ENCODE measurements around the gene MYO5C. TPM values are rescaled to one million over a fixed set of nuclear protein-coding genes. Genes with fewer than 3 reads are reported as not detected.

Gene MYO5C
- total RNA-seq, 1 experiment from 2014 or later = 0.43 TPM

- Histone ChIP-seq H3K27ac (ENCODE audit: low read depth, low read length, poor library complexity, severe bottlenecking) (no peak overlapping the region), H3K9me3 (ENCODE audit: low read depth, low read length, poor library complexity, severe bottlenecking) (no peaks in the 10 kb centered on the region), H3K4me3 (ENCODE audit: low read depth, low read length, poor library complexity, severe bottlenecking) (no peak overlapping the region), H3K4me1 (ENCODE audit: insufficient read depth, low read length, poor library complexity, severe bottlenecking) (no peaks in the 10 kb centered on the region), H3K27me3 (replicated peaks; ENCODE audit: insufficient read depth, low read depth, low read length, poor library complexity) (no peaks in the 10 kb centered on the region), H3K36me3 (ENCODE audit: insufficient read depth, low read length, poor library complexity, severe bottlenecking) (no peaks in the 10 kb centered on the region)
- no peak for TF ChIP-seq EZH2 (IDR thresholded peaks at IDR 0.05; ENCODE audit: borderline replicate concordance, low read depth, low read length, poor library complexity, severe bottlenecking)
- no peak for TF ChIP-seq CTCF (conservative IDR thresholded peaks at IDR 0.05; ENCODE audit: low read depth, low read length)
- no TSS peak for BruUV-seq (replicated peaks)
- POLR2A ChIA-PET (ENCODE audit: low non-redundant PET) = no interaction called here
- no peak for DNase-seq (ENCODE audit: low spot score)
- CTCF ChIA-PET = no interaction called here
- intact Hi-C loops (cut with micrococcal nuclease; ENCODE audit: unreplicated experiment) = no loop called here
Observed at GRCh38 chr15:52309154-52309548, 13.5 kb upstream of the MYO5C start.

- no peak overlapping the region for H3K4me3 ChIP-seq (ENCODE audit: low read depth, low read length, poor library complexity, severe bottlenecking)
- ChIA-PET POLR2A (ENCODE audit: low non-redundant PET) (no interaction called here), CTCF (no interaction called here)
- no peak overlapping the region for H3K27ac ChIP-seq (ENCODE audit: low read depth, low read length, poor library complexity, severe bottlenecking)
- H3K36me3 ChIP-seq (ENCODE audit: insufficient read depth, low read length, poor library complexity, severe bottlenecking) = no peaks in the 10 kb centered on the region
- H3K9me3 ChIP-seq (ENCODE audit: low read depth, low read length, poor library complexity, severe bottlenecking) = no peaks in the 10 kb centered on the region
- BruUV-seq (replicated peaks) = no TSS peak
- intact Hi-C loops (cut with micrococcal nuclease; ENCODE audit: unreplicated experiment) = no loop called here
- H3K4me1 ChIP-seq (ENCODE audit: insufficient read depth, low read length, poor library complexity, severe bottlenecking) = no peaks in the 10 kb centered on the region
- TF ChIP-seq EZH2 (IDR thresholded peaks at IDR 0.05; ENCODE audit: borderline replicate concordance, low read depth, low read length, poor library complexity, severe bottlenecking) = no peak
- TF ChIP-seq CTCF (conservative IDR thresholded peaks at IDR 0.05; ENCODE audit: low read depth, low read length) = no peak
- DNase-seq (ENCODE audit: low spot score) = no peak
- no peaks in the 10 kb centered on the region for H3K27me3 ChIP-seq (replicated peaks; ENCODE audit: insufficient read depth, low read depth, low read length, poor library complexity)
Observed at GRCh38 chr15:52308446-52309153, 13.0 kb upstream of the MYO5C start.

GRCh38 chr15:52307847-52308246 lies 12.2 kb upstream of the MYO5C start:
- no peaks in the 10 kb centered on the region for H3K27me3 ChIP-seq (replicated peaks; ENCODE audit: insufficient read depth, low read depth, low read length, poor library complexity)
- no peaks in the 10 kb centered on the region for H3K4me1 ChIP-seq (ENCODE audit: insufficient read depth, low read length, poor library complexity, severe bottlenecking)
- no peaks in the 10 kb centered on the region for H3K9me3 ChIP-seq (ENCODE audit: low read depth, low read length, poor library complexity, severe bottlenecking)
- ChIA-PET POLR2A (ENCODE audit: low non-redundant PET) (no interaction called here), CTCF (no interaction called here)
- no peak for DNase-seq (ENCODE audit: low spot score)
- TF ChIP-seq EZH2 (IDR thresholded peaks at IDR 0.05; ENCODE audit: borderline replicate concordance, low read depth, low read length, poor library complexity, severe bottlenecking) = no peak
- no peak overlapping the region for H3K27ac ChIP-seq (ENCODE audit: low read depth, low read length, poor library complexity, severe bottlenecking)
- no TSS peak for BruUV-seq (replicated peaks)
- no peak overlapping the region for H3K4me3 ChIP-seq (ENCODE audit: low read depth, low read length, poor library complexity, severe bottlenecking)
- H3K36me3 ChIP-seq (ENCODE audit: insufficient read depth, low read length, poor library complexity, severe bottlenecking) = no peaks in the 10 kb centered on the region
- intact Hi-C loops (cut with micrococcal nuclease; ENCODE audit: unreplicated experiment) = no loop called here

GRCh38 chr15:52306270-52306669 lies 10.7 kb upstream of the MYO5C start:
- Histone ChIP-seq H3K9me3 (ENCODE audit: low read depth, low read length, poor library complexity, severe bottlenecking) (no peaks in the 10 kb centered on the region), H3K4me1 (ENCODE audit: insufficient read depth, low read length, poor library complexity, severe bottlenecking) (no peaks in the 10 kb centered on the region), H3K27ac (ENCODE audit: low read depth, low read length, poor library complexity, severe bottlenecking) (no peak overlapping the region), H3K27me3 (replicated peaks; ENCODE audit: insufficient read depth, low read depth, low read length, poor library complexity) (no peaks in the 10 kb centered on the region), H3K36me3 (ENCODE audit: insufficient read depth, low read length, poor library complexity, severe bottlenecking) (no peaks in the 10 kb centered on the region), H3K4me3 (ENCODE audit: low read depth, low read length, poor library complexity, severe bottlenecking) (no peak overlapping the region)
- BruUV-seq (replicated peaks) = no TSS peak
- TF ChIP-seq CTCF (conservative IDR thresholded peaks at IDR 0.05; ENCODE audit: low read depth, low read length) (no peak), EZH2 (IDR thresholded peaks at IDR 0.05; ENCODE audit: borderline replicate concordance, low read depth, low read length, poor library complexity, severe bottlenecking) (no peak)
- DNase-seq (ENCODE audit: low spot score) = no peak
- ChIA-PET CTCF (no interaction called here), POLR2A (ENCODE audit: low non-redundant PET) (no interaction called here)
- intact Hi-C loops (cut with micrococcal nuclease; ENCODE audit: unreplicated experiment) = no loop called here

All from A673 (cell line).